RPMI7951 (cell line): ENCODE data around the gene PTPMT1. TPM values are rescaled to one million over a fixed set of nuclear protein-coding genes. Genes with fewer than 3 reads are reported as not detected.

Source experiments
- DNase-seq: peaks from one replicate; pipeline ENCODE4 v3.0.0-alpha.2; 2012; ENCODE audit warnings: low read depth
- total RNA-seq: library from RNA; depleted of rRNA; stranded (reverse); fragments of >200 nt; shearing (Covaris generic); gene quantifications from 2 replicates; pipeline ENCODE4 v1.2.3, GENCODE V29; 2014; rRNA removed

PTPMT1 gene
- total RNA-seq, 1 experiment from 2014 or later: 86.9 TPM

DNA sequence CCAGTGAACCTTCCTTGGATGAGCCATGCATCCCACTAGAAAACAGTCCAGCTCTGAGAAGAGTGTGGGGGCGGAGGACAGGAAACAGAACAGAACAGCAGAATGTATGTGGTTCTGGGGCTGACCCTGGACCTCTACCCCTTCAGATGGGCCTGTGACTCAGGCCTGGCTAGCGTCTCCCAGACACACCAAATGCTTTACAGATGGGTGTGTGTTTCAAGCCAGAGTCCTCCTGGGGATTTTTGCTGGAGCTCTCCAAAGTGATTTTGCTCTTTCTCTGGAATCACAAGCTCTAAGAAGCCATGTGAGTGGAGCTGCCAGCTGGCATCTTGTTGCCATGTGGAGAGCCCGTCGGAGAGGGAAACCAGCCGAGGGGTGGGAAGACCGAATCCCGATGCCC lies 42.0 kb downstream of the PTPMT1 start:
- peak; percentile 85 for DNase-seq

DNA sequence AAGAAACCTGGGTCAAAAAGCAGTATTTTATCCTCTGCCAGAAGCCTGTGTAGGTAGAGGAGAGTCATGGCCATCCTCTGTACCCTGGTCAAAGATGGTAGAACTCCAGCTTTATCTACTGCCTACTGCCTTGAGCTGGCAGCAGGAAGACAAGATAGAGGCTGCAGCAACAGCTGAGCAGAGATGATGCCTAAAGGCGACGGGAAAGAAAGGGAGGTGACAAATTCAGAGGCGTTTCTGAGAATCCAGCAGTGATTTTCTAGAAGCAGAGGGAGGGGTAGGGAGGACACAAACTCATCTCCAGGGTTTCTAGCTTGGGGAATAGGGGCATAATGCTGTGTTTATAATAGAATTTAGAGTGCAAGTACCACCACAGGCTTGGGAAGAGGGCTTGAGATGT lies 44.3 kb downstream of the PTPMT1 start:
- DNase-seq: no peak

- DNase-seq: no peak
Observed at GRCh38 chr11:47611348-47611794, 46.0 kb downstream of the PTPMT1 start.

DNA sequence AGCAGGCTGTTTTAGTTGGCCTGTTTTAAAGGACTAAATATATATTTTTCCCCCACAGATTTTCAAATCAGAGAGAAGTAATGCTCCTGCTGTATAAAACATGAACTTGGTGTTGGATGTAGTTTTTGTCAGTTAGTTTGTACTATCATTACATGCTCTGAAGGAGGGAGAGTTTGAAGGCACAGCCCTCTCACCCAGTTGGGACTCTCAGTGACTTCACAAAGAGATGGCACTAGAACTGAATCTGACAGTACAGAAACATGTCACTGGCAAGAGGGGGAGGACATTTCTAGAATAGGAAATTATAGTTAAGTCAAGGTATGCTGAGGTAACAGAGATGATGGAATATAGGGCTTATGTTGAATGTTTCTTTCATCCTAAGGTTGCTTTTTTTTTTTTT lies 49.9 kb downstream of the PTPMT1 start:
- DNase-seq: no peak

- DNase-seq: peak; percentile 52
Observed at GRCh38 chr11:47616726-47617416, 51.5 kb downstream of the PTPMT1 start.

DNA sequence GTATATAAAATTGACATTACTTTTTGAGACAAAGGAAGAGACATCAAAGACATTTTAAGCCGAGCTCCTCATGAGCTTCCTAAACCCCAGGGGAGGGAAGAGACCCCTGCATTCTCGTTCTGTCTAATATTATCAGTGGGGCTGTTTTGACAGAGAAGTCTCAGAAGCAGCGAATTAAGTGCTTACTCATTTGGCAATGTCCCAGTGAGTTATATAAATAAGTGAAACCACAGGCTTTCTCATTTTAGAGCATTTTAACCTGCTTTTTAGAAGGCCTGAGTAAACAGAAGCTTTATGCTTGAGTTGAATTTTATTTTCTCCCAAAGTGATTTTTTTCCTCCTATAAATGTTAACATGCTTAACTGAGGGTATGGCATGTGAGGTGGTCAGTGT lies 52.0 kb downstream of the PTPMT1 start:
- peak; percentile 59 for DNase-seq

DNA sequence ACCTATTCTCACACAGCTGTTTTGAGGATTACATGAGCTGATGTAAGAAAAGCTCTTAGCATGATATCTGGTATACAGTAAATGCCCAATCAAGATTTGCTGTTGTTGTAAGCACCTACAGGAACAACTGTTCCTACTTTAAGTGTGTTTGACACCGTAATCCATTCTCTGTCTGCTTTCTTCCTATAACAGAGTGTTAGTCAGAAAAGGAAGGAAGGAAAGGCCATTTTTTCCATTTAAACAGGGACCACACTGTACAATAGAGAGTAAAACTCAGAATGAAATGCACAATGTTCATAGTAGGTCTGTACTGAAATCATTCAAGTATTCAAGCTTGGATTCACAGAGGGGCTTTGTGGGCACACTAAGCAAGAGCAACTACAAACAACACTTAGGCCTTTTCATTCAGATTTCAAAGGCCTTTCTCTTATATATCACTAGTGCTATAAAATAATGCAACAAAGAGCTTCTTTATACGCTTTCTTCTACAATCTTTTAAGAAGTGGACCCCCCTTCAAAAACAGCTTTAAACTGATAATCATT lies 55.5 kb downstream of the PTPMT1 start:
- DNase-seq: no peak

Other genes starting within 250 kb of the PTPMT1 start
- not detected in 2 replicates for gene MYBPC3, start 212.9 kb upstream of the PTPMT1 start, total RNA-seq
- gene SPI1, start 187.1 kb upstream of the PTPMT1 start, total RNA-seq: not detected in 2 replicates
- 39.2 and 55.2 TPM in 2 replicates for gene SLC39A13, start 157.0 kb upstream of the PTPMT1 start, total RNA-seq
- gene PSMC3, start 139.2 kb upstream of the PTPMT1 start, total RNA-seq: 179 and 223 TPM in 2 replicates
- not detected in 2 replicates for gene RAPSN, start 116.5 kb upstream of the PTPMT1 start, total RNA-seq
- gene CELF1, start 12.5 kb upstream of the PTPMT1 start, total RNA-seq: 45.6 and 52.5 TPM in 2 replicates
- gene KBTBD4, start 13.4 kb downstream of the PTPMT1 start, total RNA-seq: 19.9 and 20.3 TPM in 2 replicates
- gene NDUFS3, start 13.5 kb downstream of the PTPMT1 start, total RNA-seq: 78.8 and 95.5 TPM in 2 replicates
- not detected in 2 replicates for gene FAM180B, start 21.1 kb downstream of the PTPMT1 start, total RNA-seq
- not detected in 2 replicates for gene C1QTNF4, start 28.8 kb downstream of the PTPMT1 start, total RNA-seq
- gene MTCH2, start 77.0 kb downstream of the PTPMT1 start, total RNA-seq: 135 and 158 TPM in 2 replicates
- gene AGBL2, start 149.8 kb downstream of the PTPMT1 start, total RNA-seq: 0.29 and 0.48 TPM in 2 replicates
- gene FNBP4, start 201.7 kb downstream of the PTPMT1 start, total RNA-seq: 24.0 and 27.0 TPM in 2 replicates